NCI-H345 treated with DMSO at 0.1 percent for 48 hours (cell line): ENCODE data around the gene SART3.
"Not testable (repeated sequence)": the region's sequence is repeated elsewhere in the genome, so short reads cannot be mapped to it uniquely, and the experiment has no call there.

Experiments
- DNase-seq: peaks from one replicate; lab custom pipeline; 2025; ENCODE audit not compliant: unreplicated experiment; lab: John Stamatoyannopoulos, UW

SART3 gene

GRCh38 chr12:108564724-108565123 is 3.8 kb upstream of the SART3 start:
- no peak for DNase-seq

GRCh38 chr12:108563804-108564151 is 2.8 kb upstream of the SART3 start:
- no peak for DNase-seq

GRCh38 chr12:108563136-108563803 is 2.3 kb upstream of the SART3 start:
- DNase-seq: peak; percentile 75

GRCh38 chr12:108562348-108563135 is 1.6 kb upstream of the SART3 start, which contains the start of gene ISCU:
ISCU (plus strand) TSS chr12:108562596; CDS start chr12:108562623, 27 bp downstream.
- DNase-seq: peak; percentile 89

- no peak for DNase-seq
These were observed 927 bp upstream of the SART3 start for GRCh38 chr12:108561852-108562347.

- DNase-seq: no peak
These were observed 652 bp downstream of the SART3 start for GRCh38 chr12:108560321-108560721.

GRCh38 chr12:108559748-108560147 is 1.2 kb downstream of the SART3 start:
- DNase-seq: no peak

GRCh38 chr12:108559007-108559655 is 1.8 kb downstream of the SART3 start:
- DNase-seq: no peak

GRCh38 chr12:108555383-108555782 is 5.6 kb downstream of the SART3 start:
- DNase-seq: not testable (repeated sequence)

GRCh38 chr12:108553799-108554198 is 7.2 kb downstream of the SART3 start:
- DNase-seq: no peak

- no peak for DNase-seq
These were observed 9.4 kb downstream of the SART3 start for GRCh38 chr12:108551535-108551934.

- no peak for DNase-seq
These were observed 11.9 kb downstream of the SART3 start for GRCh38 chr12:108548954-108549521.

GRCh38 chr12:108547686-108548085 is 13.3 kb downstream of the SART3 start:
- no peak for DNase-seq

- DNase-seq: no peak
These were observed 17.3 kb downstream of the SART3 start for GRCh38 chr12:108543652-108544051.

- DNase-seq: no peak
These were observed 18.7 kb downstream of the SART3 start for GRCh38 chr12:108542320-108542719.

GRCh38 chr12:108538616-108539195 is 22.3 kb downstream of the SART3 start:
- DNase-seq: no peak

GRCh38 chr12:108538146-108538545 is 22.8 kb downstream of the SART3 start:
- DNase-seq: no peak

- no peak for DNase-seq
These were observed 28.8 kb downstream of the SART3 start for GRCh38 chr12:108531929-108532848.

- no peak for DNase-seq
These were observed 30.8 kb downstream of the SART3 start for GRCh38 chr12:108530161-108530560.

GRCh38 chr12:108527166-108527496 is 33.8 kb downstream of the SART3 start:
- DNase-seq: no peak
